ENCODE measurements around the gene ASH1L.

The ASH1L gene

DNA sequence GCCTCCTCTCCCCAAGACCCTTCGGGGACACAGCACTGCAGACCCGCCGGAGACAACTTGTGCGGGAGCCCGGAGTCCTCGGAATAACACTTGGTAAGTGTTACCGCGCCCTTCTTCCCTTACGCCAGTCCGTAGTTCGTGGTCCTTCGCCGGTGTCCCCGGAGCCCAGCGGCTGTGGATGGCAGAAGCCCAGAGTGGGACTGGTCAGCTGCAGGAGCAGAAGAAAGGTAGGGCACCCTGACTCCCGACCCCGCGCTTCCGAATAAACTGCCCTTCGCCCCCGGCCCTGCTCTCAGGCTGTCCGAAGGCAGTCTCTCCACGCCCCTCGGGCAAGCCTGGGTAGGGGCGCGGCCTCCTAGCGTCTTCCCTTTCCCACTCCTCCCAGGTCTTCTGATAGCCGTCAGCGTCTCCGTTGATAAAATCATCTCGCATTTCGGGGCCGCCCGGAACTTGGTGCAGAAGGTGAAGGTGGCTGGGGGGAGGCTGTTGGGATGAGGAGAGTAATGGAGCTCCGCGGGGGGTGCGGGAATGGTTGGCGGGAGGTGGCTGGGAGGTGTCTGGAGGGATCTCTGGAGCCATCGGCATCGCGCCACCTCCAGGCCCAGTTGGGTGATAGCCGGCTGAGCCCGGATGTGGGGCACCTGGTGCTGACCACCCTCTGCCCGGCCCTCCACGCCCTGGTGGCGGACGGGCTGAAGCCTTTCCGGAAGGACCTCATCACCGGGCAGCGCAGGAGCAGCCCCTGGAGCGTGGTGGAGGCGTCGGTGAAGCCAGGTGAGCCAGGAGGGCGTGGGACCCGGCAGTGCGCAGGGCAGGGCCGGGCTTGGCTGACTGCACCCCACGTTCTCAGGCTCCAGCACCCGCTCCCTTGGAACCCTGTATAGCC is 237.6 kb downstream of the ASH1L start (continued):
- TF ChIP-seq, protein P1, sequence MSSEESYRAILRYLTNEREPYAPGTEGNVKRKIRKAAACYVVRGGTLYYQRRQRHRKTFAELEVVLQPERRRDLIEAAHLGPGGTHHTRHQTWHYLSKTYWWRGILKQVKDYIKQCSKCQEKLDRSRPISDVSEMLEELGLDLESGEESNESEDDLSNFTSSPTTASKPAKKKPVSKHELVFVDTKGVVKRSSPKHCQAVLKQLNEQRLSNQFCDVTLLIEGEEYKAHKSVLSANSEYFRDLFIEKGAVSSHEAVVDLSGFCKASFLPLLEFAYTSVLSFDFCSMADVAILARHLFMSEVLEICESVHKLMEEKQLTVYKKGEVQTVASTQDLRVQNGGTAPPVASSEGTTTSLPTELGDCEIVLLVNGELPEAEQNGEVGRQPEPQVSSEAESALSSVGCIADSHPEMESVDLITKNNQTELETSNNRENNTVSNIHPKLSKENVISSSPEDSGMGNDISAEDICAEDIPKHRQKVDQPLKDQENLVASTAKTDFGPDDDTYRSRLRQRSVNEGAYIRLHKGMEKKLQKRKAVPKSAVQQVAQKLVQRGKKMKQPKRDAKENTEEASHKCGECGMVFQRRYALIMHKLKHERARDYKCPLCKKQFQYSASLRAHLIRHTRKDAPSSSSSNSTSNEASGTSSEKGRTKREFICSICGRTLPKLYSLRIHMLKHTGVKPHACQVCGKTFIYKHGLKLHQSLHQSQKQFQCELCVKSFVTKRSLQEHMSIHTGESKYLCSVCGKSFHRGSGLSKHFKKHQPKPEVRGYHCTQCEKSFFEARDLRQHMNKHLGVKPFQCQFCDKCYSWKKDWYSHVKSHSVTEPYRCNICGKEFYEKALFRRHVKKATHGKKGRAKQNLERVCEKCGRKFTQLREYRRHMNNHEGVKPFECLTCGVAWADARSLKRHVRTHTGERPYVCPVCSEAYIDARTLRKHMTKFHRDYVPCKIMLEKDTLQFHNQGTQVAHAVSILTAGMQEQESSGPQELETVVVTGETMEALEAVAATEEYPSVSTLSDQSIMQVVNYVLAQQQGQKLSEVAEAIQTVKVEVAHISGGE (tag by site-specific recombination; conservative IDR thresholded peaks at IDR 0.05; ENCODE audit: low read depth): no peak
- TF ChIP-seq ZNF2 (tag by site-specific recombination; IDR thresholded peaks at IDR 0.05) (no peak), ZNF768 (tag by site-specific recombination; IDR thresholded peaks at IDR 0.05) (no peak), MYNN (tag by site-specific recombination; IDR thresholded peaks at IDR 0.05; ENCODE audit: borderline replicate concordance) (no peak), ZNF423 (tag by site-specific recombination; IDR thresholded peaks at IDR 0.05) (peak; percentile 49; the same call in 1 of the 2 replicates), EGR2 (tag by site-specific recombination; IDR thresholded peaks at IDR 0.05; ENCODE audit: low read depth) (no peak), ZNF548 (tag by site-specific recombination; IDR thresholded peaks at IDR 0.05) (no peak), ZNF544 (tag by site-specific recombination; IDR thresholded peaks at IDR 0.05) (no peak), ZNF677 (tag by site-specific recombination; IDR thresholded peaks at IDR 0.05) (no peak), ZNF585B (tag by site-specific recombination; IDR thresholded peaks at IDR 0.05) (no peak)

DNA sequence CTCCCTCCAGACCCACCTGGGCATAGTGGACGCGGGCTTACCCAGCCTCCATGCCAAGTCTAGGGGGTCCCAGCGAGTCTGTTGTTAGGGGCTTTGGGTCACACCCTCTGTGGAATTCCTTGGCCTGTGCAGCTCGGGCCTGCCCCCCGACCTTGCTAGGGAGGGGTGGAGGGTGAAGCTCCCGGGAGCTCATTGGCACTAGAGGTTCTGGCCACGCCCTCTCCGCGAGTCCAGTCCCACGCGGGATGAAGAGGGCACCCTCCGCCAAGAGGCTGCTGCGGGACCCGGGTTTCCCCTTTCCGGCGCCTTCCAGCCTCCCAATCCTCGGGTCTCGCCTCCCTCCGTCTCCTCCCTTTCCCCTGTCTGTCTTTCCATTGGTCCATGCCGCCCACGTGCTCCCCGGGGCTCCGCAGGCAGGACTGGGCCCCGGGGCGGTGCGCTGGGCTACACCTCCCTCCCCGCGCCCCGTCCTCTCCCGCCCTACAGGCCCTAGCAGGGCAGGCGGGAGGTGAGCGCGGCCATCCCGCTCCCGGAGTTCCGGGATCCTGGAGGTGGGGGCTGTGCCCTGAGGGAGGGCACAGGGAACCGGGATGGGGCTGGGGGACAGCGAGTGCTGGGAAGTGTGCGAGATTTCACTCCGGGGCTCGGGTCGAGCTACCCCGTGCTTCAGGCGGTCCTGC is 238.4 kb downstream of the ASH1L start:
- H3K27ac ChIP-seq (ENCODE audit: extremely low read depth, low read depth, low read length): peak overlapping the region; percentile 85
- H3K9me3 ChIP-seq (ENCODE audit: control insufficient read depth, insufficient read depth, low read depth, low read length): no peaks in the 10 kb centered on the region
- peaks cover 14 to 61% of the 10 kb centered on the region in 2 experiments; a peak in 2 of 3 replicates for H3K36me3 ChIP-seq (ENCODE audit: control insufficient read depth in 2 of 2, insufficient read depth in 1 of 2, low read length in 2 of 2)
- H3K4me1 ChIP-seq (ENCODE audit: control insufficient read depth, insufficient read depth, low read length): 0 out of 2 replicates have a peak, but pooled peaks cover 3% of the 10 kb centered on the region
- CTCF ChIA-PET: interaction anchor here (0.6 to 8.4 kb wide), 18 partner anchors 13 to 291 kb away, joined by 3 to 77 read pairs (median 4); partner anchors contain the start of genes KRTCAP2, MTX1 and THBS3
- H3K4me3 ChIP-seq (ENCODE audit: low read depth, low read length): peak overlapping the region; percentile 86
- POLR2A ChIA-PET: interaction anchor here (0.6 to 4.4 kb wide), 20 partner anchors 13 to 285 kb away, joined by 3 to 32 read pairs (median 4); partner anchors contain the start of genes ASH1L, CLK2, ENTREP3 and FDPS
- no peak for TF ChIP-seq SALL2 (tag by site-specific recombination; IDR thresholded peaks at IDR 0.05; ENCODE audit: borderline replicate concordance)
- TF ChIP-seq ZNF404 (tag by site-specific recombination; IDR thresholded peaks at IDR 0.05): no peak
- no peak for TF ChIP-seq GLI2 (tag by site-specific recombination; IDR thresholded peaks at IDR 0.05; ENCODE audit: borderline replicate concordance, low read depth)
- no peak for TF ChIP-seq ZNF132 (tag by site-specific recombination; IDR thresholded peaks at IDR 0.05; ENCODE audit: borderline replicate concordance)
- TF ChIP-seq ZNF416 (tag by site-specific recombination; IDR thresholded peaks at IDR 0.05): no peak
- peak; percentile 79 for TF ChIP-seq ZBTB26 (tag by site-specific recombination; optimal IDR thresholded peaks at IDR 0.05)
- TF ChIP-seq ZFHX2 (tag by site-specific recombination; conservative IDR thresholded peaks at IDR 0.05): peak; percentile 87
- peak; percentile 10; the same call in 1 of the 2 replicates for TF ChIP-seq ZNF18 (tag by site-specific recombination; IDR thresholded peaks at IDR 0.05)
- no peak for TF ChIP-seq ZNF747 (tag by site-specific recombination; IDR thresholded peaks at IDR 0.05)
- no peak for TF ChIP-seq ZNF354C (tag by site-specific recombination; IDR thresholded peaks at IDR 0.05; ENCODE audit: borderline replicate concordance, low read depth)
- TF ChIP-seq, protein P2, sequence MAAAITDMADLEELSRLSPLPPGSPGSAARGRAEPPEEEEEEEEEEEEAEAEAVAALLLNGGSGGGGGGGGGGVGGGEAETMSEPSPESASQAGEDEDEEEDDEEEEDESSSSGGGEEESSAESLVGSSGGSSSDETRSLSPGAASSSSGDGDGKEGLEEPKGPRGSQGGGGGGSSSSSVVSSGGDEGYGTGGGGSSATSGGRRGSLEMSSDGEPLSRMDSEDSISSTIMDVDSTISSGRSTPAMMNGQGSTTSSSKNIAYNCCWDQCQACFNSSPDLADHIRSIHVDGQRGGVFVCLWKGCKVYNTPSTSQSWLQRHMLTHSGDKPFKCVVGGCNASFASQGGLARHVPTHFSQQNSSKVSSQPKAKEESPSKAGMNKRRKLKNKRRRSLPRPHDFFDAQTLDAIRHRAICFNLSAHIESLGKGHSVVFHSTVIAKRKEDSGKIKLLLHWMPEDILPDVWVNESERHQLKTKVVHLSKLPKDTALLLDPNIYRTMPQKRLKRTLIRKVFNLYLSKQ (tag by site-specific recombination; IDR thresholded peaks at IDR 0.05; ENCODE audit: borderline replicate concordance): no peak
- no peak for TF ChIP-seq ZNF544 (tag by site-specific recombination; IDR thresholded peaks at IDR 0.05)
- TF ChIP-seq ZNF596 (tag by site-specific recombination; IDR thresholded peaks at IDR 0.05): no peak
- peak; percentile 98 for TF ChIP-seq WT1 (tag by site-specific recombination; IDR thresholded peaks at IDR 0.05)
